Loucy (cell line): ENCODE measurements around the gene TSEN54.
"Not testable (repeated sequence)": the region's sequence is repeated elsewhere in the genome, so short reads cannot be mapped to it uniquely, and the experiment has no call there.

Experiments
- H2AFZ ChIP-seq: fragments of 200-600 bp; sonication (generic); 2 replicates; pipeline ENCODE4 v1.6.0; 2016; ENCODE audit warnings: antibody characterized with exemption, mild to moderate bottlenecking, low read length, moderate library complexity
- H3F3A ChIP-seq: fragments of 200-600 bp; 2 replicates; pipeline ENCODE4 v1.6.0; 2016; ENCODE audit warnings: antibody characterized with exemption, low read depth, mild to moderate bottlenecking
- H3K27me3 ChIP-seq: fragments of 200-600 bp; sonication (generic); 2 replicates; pipeline ENCODE4 v1.6.1; 2014; ENCODE audit warnings: low read length, mild to moderate bottlenecking; ENCODE audit not compliant: insufficient read depth, poor library complexity, severe bottlenecking
- H3K36me3 ChIP-seq: fragments of 200-600 bp; sonication (generic); 2 replicates; pipeline ENCODE4 v1.6.1; 2016; ENCODE audit warnings: low read length; ENCODE audit not compliant: insufficient read depth
- H3K4me1 ChIP-seq: fragments of 200-600 bp; sonication (generic); 2 replicates; pipeline ENCODE4 v1.5.1; 2014; ENCODE audit warnings: low read length, mild to moderate bottlenecking; ENCODE audit not compliant: insufficient read depth, poor library complexity, severe bottlenecking
- H3K4me2 ChIP-seq: fragments of 200-600 bp; sonication (generic); 2 replicates; pipeline ENCODE4 v1.6.0; 2014; ENCODE audit warnings: antibody characterized with exemption, low read length, low read depth, mild to moderate bottlenecking; ENCODE audit not compliant: poor library complexity, severe bottlenecking
- H3K4me3 ChIP-seq: fragments of 200-600 bp; sonication (generic); 2 replicates; pipeline ENCODE4 v1.5.1; 2014; ENCODE audit warnings: low read length, mild to moderate bottlenecking, mixed read lengths; ENCODE audit not compliant: poor library complexity, severe bottlenecking
- H3K79me2 ChIP-seq: fragments of 200-600 bp; sonication (generic); 2 replicates; pipeline ENCODE4 v1.6.1; 2014; ENCODE audit warnings: low read length; ENCODE audit not compliant: insufficient read depth
- H3K9ac ChIP-seq: fragments of 200-600 bp; sonication (generic); 2 replicates; pipeline ENCODE4 v1.6.0; 2014; ENCODE audit warnings: mild to moderate bottlenecking, low read depth, low read length, moderate library complexity; ENCODE audit not compliant: poor library complexity, severe bottlenecking
- H3K9me2 ChIP-seq: fragments of 200-600 bp; sonication (generic); replicated peaks from 2 replicates; pipeline ENCODE4 v1.6.1; 2016; ENCODE audit warnings: low read depth, low read length, mixed read lengths
- H3K9me3 ChIP-seq: fragments of 200-600 bp; sonication (generic); 2 replicates; pipeline ENCODE4 v1.6.1; 2014; ENCODE audit warnings: mild to moderate bottlenecking, antibody characterized with exemption, low read length, low read depth; ENCODE audit not compliant: insufficient read depth
- H4K20me1 ChIP-seq: fragments of 200-600 bp; sonication (generic); 2 replicates; pipeline ENCODE4 v1.6.0; 2014; ENCODE audit warnings: antibody characterized with exemption, low read length, mild to moderate bottlenecking; ENCODE audit not compliant: insufficient read depth, poor library complexity, severe bottlenecking
- CTCF ChIP-seq: fragments of 200-600 bp; sonication (generic); conservative IDR thresholded peaks from 2 replicates; pipeline ENCODE4 v1.5.1; 2014; ENCODE audit warnings: mild to moderate bottlenecking, antibody characterized with exemption, low read length
- EZH2phosphoT487 ChIP-seq: fragments of 200-600 bp; IDR thresholded peaks from 2 replicates; pipeline ENCODE4 v1.6.1; 2018; ENCODE audit warnings: antibody characterized with exemption, mild to moderate bottlenecking, moderate library complexity, borderline replicate concordance

TSEN54 gene

GRCh38 chr17:75476271-75476671 is 40.1 kb upstream of the TSEN54 start:
- Histone ChIP-seq H3K4me2 (no peak overlapping the region), H4K20me1 (no peaks in the 10 kb centered on the region), H2AFZ (no peak overlapping the region), H3K4me1 (no peaks in the 10 kb centered on the region), H3K9me3 (no peaks in the 10 kb centered on the region), H3K9me2 (no peaks in the 10 kb centered on the region), H3K36me3 (peaks cover 13% of the 10 kb centered on the region; the same call in 1 of the 2 replicates), H3K4me3 (no peak overlapping the region), H3K27me3 (no peaks in the 10 kb centered on the region), H3F3A (no peaks in the 10 kb centered on the region), H3K79me2 (no peaks in the 10 kb centered on the region), H3K9ac (no peak overlapping the region)
- TF ChIP-seq EZH2phosphoT487 (no peak), CTCF (no peak)

GRCh38 chr17:75476752-75477489 is 39.4 kb upstream of the TSEN54 start:
- Histone ChIP-seq H3K36me3 (peaks cover 13% of the 10 kb centered on the region; the same call in 1 of the 2 replicates), H3K79me2 (no peaks in the 10 kb centered on the region), H2AFZ (no peak overlapping the region), H3K4me1 (no peaks in the 10 kb centered on the region), H3K9me2 (no peaks in the 10 kb centered on the region), H4K20me1 (no peaks in the 10 kb centered on the region), H3K9me3 (no peaks in the 10 kb centered on the region), H3K27me3 (no peaks in the 10 kb centered on the region), H3K4me2 (no peak overlapping the region), H3K9ac (no peak overlapping the region), H3F3A (no peaks in the 10 kb centered on the region), H3K4me3 (no peak overlapping the region)
- no peak for TF ChIP-seq EZH2phosphoT487
- no peak for TF ChIP-seq CTCF

- H4K20me1 ChIP-seq, H3F3A ChIP-seq, H3K36me3 ChIP-seq, H2AFZ ChIP-seq, H3K4me2 ChIP-seq, H3K9me3 ChIP-seq, H3K27me3 ChIP-seq, H3K4me3 ChIP-seq, H3K4me1 ChIP-seq, H3K9ac ChIP-seq, H3K79me2 ChIP-seq, H3K9me2 ChIP-seq: not testable (repeated sequence)
Observed at GRCh38 chr17:75477490-75477862, 38.9 kb upstream of the TSEN54 start.

- Histone ChIP-seq H3K9me3 (no peaks in the 10 kb centered on the region), H3F3A (no peaks in the 10 kb centered on the region), H2AFZ (no peak overlapping the region), H3K36me3 (peaks cover 2% of the 10 kb centered on the region; the same call in 1 of the 2 replicates), H3K9ac (no peak overlapping the region), H4K20me1 (no peaks in the 10 kb centered on the region), H3K27me3 (no peaks in the 10 kb centered on the region), H3K4me3 (no peak overlapping the region), H3K9me2 (no peaks in the 10 kb centered on the region), H3K4me2 (no peak overlapping the region), H3K79me2 (no peaks in the 10 kb centered on the region), H3K4me1 (no peaks in the 10 kb centered on the region)
- no peak for TF ChIP-seq EZH2phosphoT487
- no peak for TF ChIP-seq CTCF
Observed at GRCh38 chr17:75478508-75478907, 37.8 kb upstream of the TSEN54 start.
